ENCODE measurements around the gene NPW.

- TF ChIP-seq, protein P1, sequence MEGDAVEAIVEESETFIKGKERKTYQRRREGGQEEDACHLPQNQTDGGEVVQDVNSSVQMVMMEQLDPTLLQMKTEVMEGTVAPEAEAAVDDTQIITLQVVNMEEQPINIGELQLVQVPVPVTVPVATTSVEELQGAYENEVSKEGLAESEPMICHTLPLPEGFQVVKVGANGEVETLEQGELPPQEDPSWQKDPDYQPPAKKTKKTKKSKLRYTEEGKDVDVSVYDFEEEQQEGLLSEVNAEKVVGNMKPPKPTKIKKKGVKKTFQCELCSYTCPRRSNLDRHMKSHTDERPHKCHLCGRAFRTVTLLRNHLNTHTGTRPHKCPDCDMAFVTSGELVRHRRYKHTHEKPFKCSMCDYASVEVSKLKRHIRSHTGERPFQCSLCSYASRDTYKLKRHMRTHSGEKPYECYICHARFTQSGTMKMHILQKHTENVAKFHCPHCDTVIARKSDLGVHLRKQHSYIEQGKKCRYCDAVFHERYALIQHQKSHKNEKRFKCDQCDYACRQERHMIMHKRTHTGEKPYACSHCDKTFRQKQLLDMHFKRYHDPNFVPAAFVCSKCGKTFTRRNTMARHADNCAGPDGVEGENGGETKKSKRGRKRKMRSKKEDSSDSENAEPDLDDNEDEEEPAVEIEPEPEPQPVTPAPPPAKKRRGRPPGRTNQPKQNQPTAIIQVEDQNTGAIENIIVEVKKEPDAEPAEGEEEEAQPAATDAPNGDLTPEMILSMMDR (IDR thresholded peaks at IDR 0.05), result no peak
- TF ChIP-seq POLR2A (IDR thresholded peaks at IDR 0.05), result no peak
Measured at GRCh38 chr16:1982013-1982433, 37.6 kb upstream of the NPW start.

Data from adrenal gland (tissue), 5 donors.